Stomach (tissue), 4 donors: Measurements from ENCODE around the gene PGM2.

Experiments used
- EP300 ChIP-seq: sonication (generic); formaldehyde crosslinking; IDR thresholded peaks from one replicate; pipeline ENCODE4 v1.6.1; 2017; ENCODE audit warnings: antibody characterized with exemption
- POLR2A ChIP-seq, 4 donors: fragments of 450-650 bp; IDR thresholded peaks; one replicate each; pipeline ENCODE4 v1.6.1; 2016; ENCODE audit warnings: antibody characterized with exemption in 4 of 4, control low read depth in 2 of 4, mild to moderate bottlenecking in 1 of 4, moderate library complexity in 1 of 4
- POLR2AphosphoS5 ChIP-seq, 3 donors: sonication (generic); formaldehyde crosslinking; IDR thresholded peaks; one replicate each; pipeline ENCODE4 v1.6.1; 2016; ENCODE audit warnings: antibody characterized with exemption in 3 of 3
- TF ChIP-seq, protein P1 (sequence below), 7 experiments: fragments of 450-650 bp in 4 of 7; fragments of 200-600 bp in 3 of 7; sonication (generic) in 3 of 7; IDR thresholded peaks; one replicate each; pipeline ENCODE4 v1.5.1; 2016 to 2019; ENCODE audit warnings: antibody characterized with exemption in 7 of 7, control low read depth in 2 of 7, mild to moderate bottlenecking in 1 of 7

- no peak for TF ChIP-seq POLR2AphosphoS5 (IDR thresholded peaks at IDR 0.05)
- TF ChIP-seq, protein P1, sequence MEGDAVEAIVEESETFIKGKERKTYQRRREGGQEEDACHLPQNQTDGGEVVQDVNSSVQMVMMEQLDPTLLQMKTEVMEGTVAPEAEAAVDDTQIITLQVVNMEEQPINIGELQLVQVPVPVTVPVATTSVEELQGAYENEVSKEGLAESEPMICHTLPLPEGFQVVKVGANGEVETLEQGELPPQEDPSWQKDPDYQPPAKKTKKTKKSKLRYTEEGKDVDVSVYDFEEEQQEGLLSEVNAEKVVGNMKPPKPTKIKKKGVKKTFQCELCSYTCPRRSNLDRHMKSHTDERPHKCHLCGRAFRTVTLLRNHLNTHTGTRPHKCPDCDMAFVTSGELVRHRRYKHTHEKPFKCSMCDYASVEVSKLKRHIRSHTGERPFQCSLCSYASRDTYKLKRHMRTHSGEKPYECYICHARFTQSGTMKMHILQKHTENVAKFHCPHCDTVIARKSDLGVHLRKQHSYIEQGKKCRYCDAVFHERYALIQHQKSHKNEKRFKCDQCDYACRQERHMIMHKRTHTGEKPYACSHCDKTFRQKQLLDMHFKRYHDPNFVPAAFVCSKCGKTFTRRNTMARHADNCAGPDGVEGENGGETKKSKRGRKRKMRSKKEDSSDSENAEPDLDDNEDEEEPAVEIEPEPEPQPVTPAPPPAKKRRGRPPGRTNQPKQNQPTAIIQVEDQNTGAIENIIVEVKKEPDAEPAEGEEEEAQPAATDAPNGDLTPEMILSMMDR (IDR thresholded peaks at IDR 0.05) = no peak
- TF ChIP-seq POLR2A (IDR thresholded peaks at IDR 0.05) = no peak
- TF ChIP-seq EP300 = no peak
Observed at GRCh38 chr4:37879365-37879764, 52.9 kb downstream of the PGM2 start.
